Body of pancreas (tissue), 4 donors: Measurements from ENCODE around the gene ZNF774. TPM values are rescaled to one million over a fixed set of nuclear protein-coding genes. Genes with fewer than 3 reads are reported as not detected.

Source experiments
- ATAC-seq: fragments of 150-250 bp; one replicate; pipeline ENCODE4 v1.9.1; 2016
- DNase-seq, 4 donors: peaks; one replicate each; pipeline ENCODE4 v3.0.0-alpha.2; 2019
- H3K27ac ChIP-seq, 4 donors: fragments of 200-600 bp; sonication (generic); 1 replicate in 3 of 4; 2 replicates in 1 of 4; pipeline versions ENCODE4 v1.5.1 to v1.6.1; 2016 to 2019; ENCODE audit warnings: mild to moderate bottlenecking in 1 of 4, mixed read lengths in 1 of 4, moderate library complexity in 1 of 4
- H3K27me3 ChIP-seq, 2 donors: fragments of 200-600 bp; sonication (generic); one replicate each; pipeline ENCODE4 v1.6.0; 2016; ENCODE audit warnings: mild to moderate bottlenecking in 1 of 2
- H3K36me3 ChIP-seq, 2 donors: fragments of 200-600 bp; sonication (generic); replicated peaks in 1 of 2; 2 replicates each; pipeline ENCODE4 v1.5.1; 2016; ENCODE audit warnings: low read depth in 2 of 2; ENCODE audit not compliant: insufficient read depth in 1 of 2
- H3K4me1 ChIP-seq: fragments of 200-600 bp; sonication (generic); one replicate; pipeline ENCODE4 v1.6.0; 2016
- H3K4me3 ChIP-seq, 2 donors: fragments of 200-600 bp; sonication (generic); 1 replicate in 1 of 2; 2 replicates in 1 of 2; pipeline ENCODE4 v1.5.1; 2016 to 2019
- H3K9me3 ChIP-seq, 3 donors: fragments of 200-600 bp; sonication (generic); 1 replicate in 2 of 3; 2 replicates in 1 of 3; pipeline ENCODE4 v1.5.1; 2016
- POLR2A ChIP-seq, 3 donors: fragments of 450-650 bp; IDR thresholded peaks; one replicate each; pipeline ENCODE4 v1.6.1; 2016; ENCODE audit warnings: antibody characterized with exemption in 3 of 3, mild to moderate bottlenecking in 2 of 3
- WGBS, 2 donors: methylation state at CpG; one replicate each; pipeline ENCODE4 v1.1.5; 2017; 5-methylcytosine and 5-hydroxymethylcytosine counted together
- intact Hi-C: fragments of 100-400 bp; cut with DNase I; formaldehyde crosslinking; loops from one replicate; pipeline ENCODE4 v1.15.1; 2023
- total RNA-seq, 2 donors: library from RNA; depleted of rRNA; stranded (reverse); fragments of >200 nt; gene quantifications; one replicate each; pipeline ENCODE4 v1.1.0, GENCODE V29; 2016
- TF ChIP-seq, protein P1 (sequence below), 7 experiments: fragments of 450-650 bp in 4 of 7; fragments of 200-600 bp in 3 of 7; sonication (generic) in 3 of 7; IDR thresholded peaks; one replicate each; pipeline ENCODE4 v1.5.1; 2016 to 2019; ENCODE audit warnings: antibody characterized with exemption in 7 of 7

Gene ZNF774
- total RNA-seq, 2 donors from 2014 or later = 5.7 to 9.6 TPM

DNA sequence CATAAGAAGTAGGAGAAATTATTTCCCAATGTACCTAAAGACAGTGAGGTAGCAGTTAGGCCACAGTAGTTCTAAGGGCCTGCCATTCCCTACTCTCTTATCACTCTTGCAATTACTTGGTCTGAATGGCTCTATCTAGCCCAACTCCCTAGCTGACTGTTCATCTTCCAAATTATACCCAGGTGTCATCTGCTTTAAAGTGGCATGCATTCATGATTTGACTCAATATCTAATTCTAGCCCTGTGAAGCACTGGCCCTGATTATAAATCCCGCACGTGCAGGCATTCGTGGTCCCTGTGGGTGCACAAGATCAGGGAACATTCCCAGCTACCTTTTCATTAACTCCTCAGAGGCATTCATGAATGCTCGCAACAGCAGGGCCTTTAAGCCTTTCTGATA, 43.1 kb upstream of the ZNF774 start:
- DNase-seq (no peak), ATAC-seq (no peak)
- no peak overlapping the region for H3K4me3 ChIP-seq
- intact Hi-C loops = no loop called here
- peaks cover 15% of the 10 kb centered on the region for H3K4me1 ChIP-seq
- TF ChIP-seq POLR2A (IDR thresholded peaks at IDR 0.05) = no peak
- TF ChIP-seq, protein P1, sequence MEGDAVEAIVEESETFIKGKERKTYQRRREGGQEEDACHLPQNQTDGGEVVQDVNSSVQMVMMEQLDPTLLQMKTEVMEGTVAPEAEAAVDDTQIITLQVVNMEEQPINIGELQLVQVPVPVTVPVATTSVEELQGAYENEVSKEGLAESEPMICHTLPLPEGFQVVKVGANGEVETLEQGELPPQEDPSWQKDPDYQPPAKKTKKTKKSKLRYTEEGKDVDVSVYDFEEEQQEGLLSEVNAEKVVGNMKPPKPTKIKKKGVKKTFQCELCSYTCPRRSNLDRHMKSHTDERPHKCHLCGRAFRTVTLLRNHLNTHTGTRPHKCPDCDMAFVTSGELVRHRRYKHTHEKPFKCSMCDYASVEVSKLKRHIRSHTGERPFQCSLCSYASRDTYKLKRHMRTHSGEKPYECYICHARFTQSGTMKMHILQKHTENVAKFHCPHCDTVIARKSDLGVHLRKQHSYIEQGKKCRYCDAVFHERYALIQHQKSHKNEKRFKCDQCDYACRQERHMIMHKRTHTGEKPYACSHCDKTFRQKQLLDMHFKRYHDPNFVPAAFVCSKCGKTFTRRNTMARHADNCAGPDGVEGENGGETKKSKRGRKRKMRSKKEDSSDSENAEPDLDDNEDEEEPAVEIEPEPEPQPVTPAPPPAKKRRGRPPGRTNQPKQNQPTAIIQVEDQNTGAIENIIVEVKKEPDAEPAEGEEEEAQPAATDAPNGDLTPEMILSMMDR (IDR thresholded peaks at IDR 0.05) = no peak
- 86 to 89% methylated on average over 4 of the region's 4 CpGs for WGBS, 2 donors
- no peaks in the 10 kb centered on the region for H3K27me3 ChIP-seq
- H3K36me3 ChIP-seq = no peaks in the 10 kb centered on the region
- no peak overlapping the region for H3K27ac ChIP-seq
- no peaks in the 10 kb centered on the region for H3K9me3 ChIP-seq

DNA sequence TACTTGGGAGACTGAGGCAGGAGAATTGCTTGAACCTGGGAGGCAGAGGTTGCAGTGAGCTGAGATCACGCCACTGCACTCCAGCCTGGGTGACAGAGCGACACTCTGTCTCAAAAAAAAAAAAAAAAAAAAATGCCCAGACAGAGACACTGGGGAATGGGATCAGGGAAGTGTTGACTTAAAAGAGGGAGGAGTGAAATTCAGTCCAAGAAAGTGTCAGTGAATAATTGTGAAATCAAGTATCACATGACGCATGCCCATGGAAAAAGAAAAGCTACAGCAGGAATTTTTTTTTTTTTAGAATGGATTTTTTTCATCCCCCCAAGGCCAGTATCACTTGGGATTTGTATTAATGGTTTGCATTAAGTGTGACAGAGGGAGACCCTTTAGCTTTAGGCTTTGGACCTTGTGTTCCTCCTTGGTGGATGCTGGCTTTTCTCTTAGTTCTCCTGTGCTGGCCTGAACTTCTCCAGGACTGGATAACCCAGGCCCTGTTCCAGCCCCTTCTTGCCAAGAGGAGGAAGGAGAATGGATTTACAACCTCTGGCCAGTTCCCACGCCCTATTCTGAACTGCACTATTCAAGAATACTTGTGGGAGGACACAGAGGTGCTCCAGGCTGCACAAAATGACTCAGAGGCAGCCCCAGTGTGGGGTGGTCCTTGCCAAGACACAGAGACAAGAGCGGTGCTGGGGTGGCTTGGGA, 36.7 kb upstream of the ZNF774 start:
- H3K4me1 ChIP-seq = peaks cover 40% of the 10 kb centered on the region
- H3K9me3 ChIP-seq = no peaks in the 10 kb centered on the region
- peak overlapping the region; percentile 86 to 95 (median 89) for H3K27ac ChIP-seq
- no peaks in the 10 kb centered on the region for H3K36me3 ChIP-seq
- peak; percentile 89 for ATAC-seq
- peak; percentile 82 to 93 (median 90) for DNase-seq
- H3K27me3 ChIP-seq = no peaks in the 10 kb centered on the region
- intact Hi-C loops = no loop called here
- TF ChIP-seq POLR2A (IDR thresholded peaks at IDR 0.05) = no peak
- TF ChIP-seq, protein P1 (IDR thresholded peaks at IDR 0.05) = no peak
- no peak overlapping the region for H3K4me3 ChIP-seq
- WGBS, 2 donors = 6 to 11% methylated on average over 5 of the region's 5 CpGs

DNA sequence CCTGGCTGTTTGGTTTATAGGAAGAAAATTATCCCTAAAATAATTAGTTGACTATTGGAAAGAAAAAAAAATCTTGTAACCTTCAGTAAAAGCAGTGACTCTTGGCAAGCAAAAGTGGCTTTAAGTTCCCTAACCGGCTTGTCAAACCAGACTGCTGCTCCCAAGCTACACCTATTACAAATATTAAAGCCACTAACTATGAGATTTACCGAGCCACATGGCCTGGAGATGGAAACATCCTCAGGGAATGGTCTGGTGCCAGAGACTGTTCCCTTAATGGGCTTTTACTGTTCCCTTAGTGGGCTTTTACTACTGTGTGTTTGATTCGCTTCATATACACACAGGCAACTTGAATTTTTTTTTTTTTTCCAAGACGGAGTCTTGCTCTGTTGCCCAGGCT, 35.9 kb upstream of the ZNF774 start:
- ATAC-seq = peak; percentile 41
- no peaks in the 10 kb centered on the region for H3K9me3 ChIP-seq
- no peak overlapping the region for H3K4me3 ChIP-seq
- H3K36me3 ChIP-seq = no peaks in the 10 kb centered on the region
- 22 to 25% methylated on average over 4 of the region's 4 CpGs for WGBS, 2 donors
- H3K27me3 ChIP-seq = no peaks in the 10 kb centered on the region
- peak overlapping the region; percentile 86 to 95 (median 89) for H3K27ac ChIP-seq
- TF ChIP-seq POLR2A (IDR thresholded peaks at IDR 0.05) = no peak
- TF ChIP-seq, protein P1 (IDR thresholded peaks at IDR 0.05) = no peak
- intact Hi-C loops = no loop called here
- peaks cover 41% of the 10 kb centered on the region for H3K4me1 ChIP-seq
- peak; percentile 40 to 70 (median 63) for DNase-seq

DNA sequence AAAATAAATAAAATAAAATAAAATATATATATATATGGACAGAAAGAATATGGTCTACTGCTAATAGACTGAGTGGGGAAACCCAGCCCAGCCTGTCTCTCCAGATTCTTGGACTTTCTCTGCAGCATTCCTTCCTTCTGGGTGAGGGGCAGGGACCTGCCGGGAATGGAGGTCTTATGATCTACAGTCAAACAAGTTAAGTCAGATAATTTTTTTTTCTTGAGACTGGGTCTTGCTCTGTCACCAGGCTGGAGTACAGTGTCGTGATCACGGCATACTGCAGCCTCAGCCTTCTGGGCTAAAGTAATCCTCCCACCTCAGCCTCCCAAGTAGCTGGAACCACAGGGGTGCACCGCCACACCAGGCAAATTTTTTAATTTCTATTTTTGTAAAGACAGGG, 33.5 kb upstream of the ZNF774 start:
- DNase-seq (no peak), ATAC-seq (no peak)
- Histone ChIP-seq H3K27ac (no peak overlapping the region), H3K36me3 (no peaks in the 10 kb centered on the region), H3K27me3 (no peaks in the 10 kb centered on the region), H3K9me3 (no peaks in the 10 kb centered on the region), H3K4me3 (no peak overlapping the region), H3K4me1 (peaks cover 50% of the 10 kb centered on the region)
- TF ChIP-seq, protein P1 (IDR thresholded peaks at IDR 0.05) = no peak
- no peak for TF ChIP-seq POLR2A (IDR thresholded peaks at IDR 0.05)
- intact Hi-C loops = no loop called here
- WGBS, 2 donors = 71 to 78% methylated on average over 4 of the region's 4 CpGs
